ENCODE measurements around the gene FOXD4. TPM values are rescaled to one million over a fixed set of nuclear protein-coding genes. Genes with fewer than 3 reads are reported as not detected.
"Not testable (repeated sequence)": the region's sequence is repeated elsewhere in the genome, so short reads cannot be mapped to it uniquely, and the experiment has no call there.

The FOXD4 gene
- total RNA-seq (under 1 TPM; 0.64 to 0.71 TPM), polyA plus RNA-seq (ENCODE audit: insufficient read length in 6 of 6) (under 1 TPM; 0.13 to 0.84 (median 0.39) TPM)
- long read RNA-seq, donor 1, partial matches to known transcripts = 0 of 1 reads
- long read RNA-seq, donor 1, other reads (novel, unspliced or antisense) = 0 of 1 reads
- long read RNA-seq, donor 2, partial matches to known transcripts = 0 of 1 reads
- long read RNA-seq, donor 2, other reads (novel, unspliced or antisense) = 0 of 1 reads
- long read RNA-seq, donor 3 = 0 reads
- long read RNA-seq, donor 4 = 0 reads
- long read RNA-seq, donor 5, partial matches to known transcripts = 0 of 2 reads
- long read RNA-seq, donor 5, other reads (novel, unspliced or antisense) = 0 of 2 reads
- long read RNA-seq, donor 6 = 0 reads
- long read RNA-seq, donor 7 = 0 reads
- long read RNA-seq, donor 8 = 0 reads
- long read RNA-seq, donor 9 = 0 reads
- long read RNA-seq, donor 10 = 0 reads
- long read RNA-seq, donor 11 = 0 reads
- long read RNA-seq, donor 12, partial matches to known transcripts = 0 of 1 reads
- long read RNA-seq, donor 12, other reads (novel, unspliced or antisense) = 0 of 1 reads

DNA sequence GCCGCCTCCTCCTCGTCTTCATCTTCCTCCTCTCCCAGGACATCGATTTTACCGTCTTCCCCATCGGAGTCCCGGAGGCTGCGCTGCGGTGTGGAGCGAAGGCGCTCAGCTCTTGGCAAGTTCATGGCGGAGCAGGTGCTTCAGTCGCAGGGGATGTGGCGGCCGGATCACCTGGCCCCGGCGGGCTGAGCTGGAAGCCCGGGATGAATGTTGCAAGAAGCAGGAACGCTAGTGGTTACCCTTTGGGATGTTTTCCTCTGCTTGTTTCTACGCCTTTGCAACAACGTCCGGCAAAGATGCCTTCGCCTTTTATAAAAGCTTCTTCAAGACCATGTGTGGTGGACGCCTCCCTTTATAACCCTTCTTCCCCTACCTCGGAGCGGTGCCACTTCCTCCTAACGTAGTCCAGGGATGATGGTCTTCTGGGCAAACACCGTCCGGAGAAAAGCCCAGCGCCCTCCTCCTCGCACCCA, at the start of gene FOXD4:
Gene FOXD4 (minus strand): TSS at position 423 of the 473 bp plus-strand sequence. CDS start 298 bp downstream, at position 125.
- DNase-seq; H3K4me3 ChIP-seq; H3K36me3 ChIP-seq; H3K27ac ChIP-seq; H3K9me3 ChIP-seq; ATAC-seq; intact Hi-C loops (cut with DNase I): not testable (repeated sequence)
- H3K4me1 ChIP-seq = peaks cover 11 to 20% of the 10 kb centered on the region in 2 donors
- peaks cover 42 to 56% of the 10 kb centered on the region in 2 donors for H3K27me3 ChIP-seq

DNA sequence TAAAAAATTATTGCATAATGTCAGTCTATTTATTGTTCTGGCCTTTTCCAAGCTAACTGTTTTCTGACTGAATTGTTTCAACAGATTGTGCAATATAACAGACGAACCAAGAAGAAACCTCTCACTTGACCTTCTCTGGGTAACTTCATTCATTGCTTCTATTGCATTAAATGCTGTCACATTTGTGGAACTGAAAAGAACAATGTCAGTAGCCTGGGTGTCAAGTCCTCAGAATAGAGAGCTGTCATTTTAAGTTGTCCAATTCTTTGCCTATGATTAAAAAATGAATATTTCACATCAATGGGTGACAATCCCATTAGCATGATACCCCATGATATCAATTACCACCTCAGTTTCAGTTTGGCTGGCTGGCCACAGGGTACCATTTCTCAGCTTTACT, 41.7 kb upstream of the FOXD4 start:
- H3K4me3 ChIP-seq; H3K9me3 ChIP-seq; intact Hi-C loops (cut with DNase I); H3K36me3 ChIP-seq; ATAC-seq; DNase-seq; H3K27ac ChIP-seq; H3K27me3 ChIP-seq; H3K4me1 ChIP-seq: not testable (repeated sequence)

DNA sequence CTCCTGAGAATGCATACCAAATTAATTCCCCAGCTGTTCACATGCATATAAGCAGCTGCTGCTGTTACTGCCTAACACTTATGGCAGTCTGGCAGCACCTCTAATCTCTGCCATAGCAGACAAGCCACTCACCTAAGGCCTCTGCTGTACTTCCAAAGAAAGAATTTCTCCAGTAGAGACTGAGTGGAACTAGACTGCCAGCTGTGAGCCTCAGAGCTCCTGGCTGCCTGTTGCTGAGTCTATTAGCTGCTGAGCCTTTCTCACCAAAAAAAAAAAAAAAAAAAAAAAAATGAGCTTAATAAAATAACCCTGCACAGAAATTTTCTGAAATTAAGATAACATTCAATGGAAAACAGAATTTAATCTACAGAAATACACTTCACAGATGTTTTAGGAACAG, 33.0 kb upstream of the FOXD4 start:
- ATAC-seq; H3K36me3 ChIP-seq; H3K27ac ChIP-seq; intact Hi-C loops (cut with DNase I); DNase-seq; H3K9me3 ChIP-seq; H3K27me3 ChIP-seq; H3K4me1 ChIP-seq; H3K4me3 ChIP-seq: not testable (repeated sequence)

DNA sequence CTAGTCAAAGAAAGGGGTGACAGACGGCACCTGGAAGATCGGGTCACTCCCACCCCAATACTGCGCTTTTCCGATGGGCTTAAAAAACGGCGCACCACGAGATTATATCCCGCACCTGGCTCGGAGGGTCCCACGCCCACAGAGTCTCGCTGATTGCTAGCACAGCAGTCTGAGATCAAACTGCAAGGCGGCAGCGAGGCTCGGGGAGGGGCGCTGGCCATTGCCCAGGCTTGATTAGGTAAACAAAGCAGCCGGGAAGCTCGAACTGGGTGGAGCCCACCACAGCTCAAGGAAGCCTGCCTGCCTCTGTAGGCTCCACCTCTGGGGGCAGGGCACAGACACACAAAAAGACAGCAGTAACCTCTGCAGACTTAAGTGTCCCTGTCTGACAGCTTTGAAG, 21.7 kb upstream of the FOXD4 start:
- H3K27ac ChIP-seq; ATAC-seq; intact Hi-C loops (cut with DNase I); H3K27me3 ChIP-seq; H3K9me3 ChIP-seq; H3K36me3 ChIP-seq; H3K4me1 ChIP-seq; H3K4me3 ChIP-seq; DNase-seq: not testable (repeated sequence)

DNA sequence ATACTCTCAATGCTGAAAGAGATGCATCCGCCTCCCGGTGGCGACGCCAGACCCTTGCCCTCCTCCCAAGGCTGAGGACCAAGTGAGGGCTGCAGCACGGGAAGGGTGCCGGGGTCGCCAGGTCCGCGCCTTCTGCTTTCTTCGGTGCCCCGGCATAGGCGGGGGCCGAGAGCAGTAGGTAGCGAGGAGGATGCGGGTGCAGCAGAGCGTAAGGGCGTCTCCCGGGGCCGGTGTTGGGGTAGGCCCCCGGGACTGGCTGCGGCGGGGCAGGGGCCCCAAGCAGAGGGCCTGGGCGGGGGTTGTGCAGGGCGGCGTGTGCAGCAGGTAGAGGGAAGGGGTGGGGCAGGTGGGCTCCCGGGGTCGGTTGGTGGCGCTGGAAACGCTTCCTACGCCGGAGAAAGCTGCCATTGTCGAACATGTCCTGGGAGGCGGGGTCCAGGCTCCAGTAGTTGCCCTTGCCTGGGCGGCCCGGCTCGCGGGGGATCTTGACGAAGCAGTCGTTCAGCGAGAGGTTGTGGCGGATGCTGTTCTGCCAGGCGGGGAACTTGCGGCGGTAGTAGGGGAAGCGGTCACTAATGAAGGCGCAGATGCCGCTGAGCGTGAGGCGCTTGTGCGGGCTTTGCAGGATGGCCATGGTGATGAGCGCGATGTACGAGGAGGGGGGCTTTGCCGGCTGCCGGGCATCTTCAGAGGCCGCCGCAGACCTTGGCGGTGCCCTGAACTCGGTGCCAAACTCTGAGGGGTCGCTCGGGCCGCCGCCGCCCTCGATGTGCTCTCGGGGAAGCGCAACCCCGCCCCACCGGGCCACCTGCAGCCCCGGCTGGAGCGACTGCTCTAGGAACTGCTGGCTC, 848 bp downstream of the FOXD4 start:
- H3K36me3 ChIP-seq; DNase-seq; H3K9me3 ChIP-seq; intact Hi-C loops (cut with DNase I); H3K27ac ChIP-seq; H3K4me3 ChIP-seq; ATAC-seq: not testable (repeated sequence)
- peaks cover 49 to 62% of the 10 kb centered on the region in 2 donors for H3K27me3 ChIP-seq
- H3K4me1 ChIP-seq = peaks cover 11 to 20% of the 10 kb centered on the region in 2 donors

DNA sequence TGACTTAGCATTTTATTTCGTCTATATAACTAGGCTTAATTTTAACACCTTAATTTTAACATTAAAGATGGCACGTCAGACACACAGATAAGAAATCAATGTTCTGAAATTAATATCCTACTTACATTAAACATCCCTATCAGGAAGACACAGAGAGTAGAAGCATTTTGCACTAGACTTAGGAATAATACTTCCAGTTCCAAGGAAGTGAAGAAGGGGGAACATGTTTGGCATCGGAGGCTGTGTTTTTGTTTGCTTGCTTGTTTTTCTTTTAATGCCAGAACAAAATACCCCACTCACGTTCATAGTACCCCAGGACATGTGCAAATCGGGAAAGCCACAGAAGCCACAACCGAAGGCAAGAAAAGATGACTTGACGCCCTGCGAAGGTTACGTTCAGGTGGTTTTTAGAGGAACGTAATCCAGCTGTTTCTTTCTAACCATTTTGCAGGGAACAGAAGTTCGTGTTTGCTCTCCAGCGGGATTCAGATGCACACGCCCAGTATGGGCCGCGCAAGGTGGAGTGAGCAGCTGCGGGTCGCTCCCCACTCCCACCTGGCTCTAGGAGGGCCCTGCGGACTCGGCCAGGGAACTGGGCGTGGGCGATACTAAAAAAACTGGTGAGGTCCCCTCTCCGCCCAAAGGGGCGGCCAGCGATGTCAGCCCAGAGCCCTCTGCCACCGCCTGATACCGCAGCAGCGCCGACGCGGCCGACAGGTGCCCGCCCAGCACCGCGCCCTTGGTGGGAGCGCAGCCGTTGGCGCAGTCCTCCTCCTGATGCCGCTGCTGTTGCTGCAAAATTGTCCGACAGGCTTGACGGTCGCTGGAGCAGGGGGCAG, 1.8 kb downstream of the FOXD4 start:
- H3K9me3 ChIP-seq; DNase-seq; H3K36me3 ChIP-seq; H3K27ac ChIP-seq; H3K4me3 ChIP-seq; intact Hi-C loops (cut with DNase I); ATAC-seq: not testable (repeated sequence)
- Histone ChIP-seq H3K4me1 (peaks cover 11 to 20% of the 10 kb centered on the region in 2 donors), H3K27me3 (peaks cover 50 to 71% of the 10 kb centered on the region in 2 donors)

DNA sequence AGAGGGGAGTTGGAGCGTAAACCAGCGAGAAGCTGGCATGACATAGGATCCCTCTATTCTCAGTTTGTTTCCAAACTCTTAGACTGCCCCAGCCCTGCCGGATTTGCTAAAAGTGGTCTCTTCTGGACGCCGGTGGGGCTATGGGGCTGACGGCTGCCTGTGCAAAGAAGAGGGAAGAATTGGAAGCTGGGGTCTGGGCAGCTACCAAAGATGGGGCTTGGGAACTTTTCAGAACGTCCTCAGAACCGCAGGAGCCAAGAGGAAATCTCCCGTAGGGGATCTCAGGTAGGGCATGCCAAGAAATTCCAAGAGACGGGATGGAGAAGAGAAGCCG, 3.1 kb downstream of the FOXD4 start:
- ATAC-seq; intact Hi-C loops (cut with DNase I); H3K9me3 ChIP-seq; DNase-seq; H3K27ac ChIP-seq; H3K36me3 ChIP-seq: not testable (repeated sequence)
- H3K4me3 ChIP-seq = peak overlapping the region in 1 of 2 donors; percentile 43
- H3K27me3 ChIP-seq = peaks cover 51 to 81% of the 10 kb centered on the region in 2 donors
- H3K4me1 ChIP-seq = peaks cover 11 to 20% of the 10 kb centered on the region in 2 donors

DNA sequence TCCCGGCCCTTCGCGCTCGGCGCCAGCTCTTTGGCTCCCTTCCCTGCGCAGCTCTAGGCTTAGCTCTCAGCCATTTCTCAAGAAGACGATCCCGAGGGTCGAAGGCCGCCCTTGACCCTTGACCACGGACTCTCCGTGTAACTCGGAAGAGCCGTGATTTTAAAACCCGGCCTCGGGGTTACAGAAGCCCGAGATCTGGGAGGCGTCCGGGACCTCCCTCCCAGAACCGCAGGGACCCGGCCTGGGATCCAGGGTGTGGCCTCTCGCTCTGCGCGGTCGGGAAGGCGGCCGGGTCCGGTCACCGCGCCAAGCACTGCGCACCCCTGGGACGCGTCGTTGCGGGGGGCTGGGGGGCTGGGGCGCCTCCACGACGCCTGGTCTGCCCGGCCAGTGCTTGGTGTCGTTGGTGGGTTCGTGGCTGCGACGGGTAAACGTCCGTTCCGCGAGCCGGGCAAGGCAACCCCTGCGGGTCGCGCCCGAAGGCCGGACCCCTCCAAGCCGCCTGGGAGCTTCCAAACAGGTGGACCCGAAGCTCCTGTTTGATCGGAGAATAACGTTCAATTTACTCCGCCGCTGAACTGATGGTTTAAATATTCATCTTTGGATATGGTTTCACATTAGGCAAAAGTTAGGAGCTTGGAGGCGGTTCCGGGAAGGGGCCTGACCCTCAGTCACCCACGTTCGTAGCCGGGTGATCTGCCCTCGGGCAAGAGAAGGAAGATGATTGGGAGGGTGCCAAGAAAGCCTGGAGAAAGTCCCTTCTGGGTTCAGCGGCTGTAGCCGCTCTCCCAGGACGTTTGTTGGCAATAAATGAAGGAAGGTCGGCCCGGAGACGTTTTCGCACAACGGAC, 3.7 kb downstream of the FOXD4 start:
- intact Hi-C loops (cut with DNase I); H3K36me3 ChIP-seq; H3K9me3 ChIP-seq; H3K27ac ChIP-seq: not testable (repeated sequence)
- peak; percentile 67 for ATAC-seq
- Histone ChIP-seq H3K4me3 (peak overlapping the region; percentile 28 to 43), H3K27me3 (peaks cover 55 to 87% of the 10 kb centered on the region in 2 donors), H3K4me1 (peaks cover 11 to 20% of the 10 kb centered on the region in 2 donors)
- DNase-seq = peak in 1 of 4 donors; percentile 63

DNA sequence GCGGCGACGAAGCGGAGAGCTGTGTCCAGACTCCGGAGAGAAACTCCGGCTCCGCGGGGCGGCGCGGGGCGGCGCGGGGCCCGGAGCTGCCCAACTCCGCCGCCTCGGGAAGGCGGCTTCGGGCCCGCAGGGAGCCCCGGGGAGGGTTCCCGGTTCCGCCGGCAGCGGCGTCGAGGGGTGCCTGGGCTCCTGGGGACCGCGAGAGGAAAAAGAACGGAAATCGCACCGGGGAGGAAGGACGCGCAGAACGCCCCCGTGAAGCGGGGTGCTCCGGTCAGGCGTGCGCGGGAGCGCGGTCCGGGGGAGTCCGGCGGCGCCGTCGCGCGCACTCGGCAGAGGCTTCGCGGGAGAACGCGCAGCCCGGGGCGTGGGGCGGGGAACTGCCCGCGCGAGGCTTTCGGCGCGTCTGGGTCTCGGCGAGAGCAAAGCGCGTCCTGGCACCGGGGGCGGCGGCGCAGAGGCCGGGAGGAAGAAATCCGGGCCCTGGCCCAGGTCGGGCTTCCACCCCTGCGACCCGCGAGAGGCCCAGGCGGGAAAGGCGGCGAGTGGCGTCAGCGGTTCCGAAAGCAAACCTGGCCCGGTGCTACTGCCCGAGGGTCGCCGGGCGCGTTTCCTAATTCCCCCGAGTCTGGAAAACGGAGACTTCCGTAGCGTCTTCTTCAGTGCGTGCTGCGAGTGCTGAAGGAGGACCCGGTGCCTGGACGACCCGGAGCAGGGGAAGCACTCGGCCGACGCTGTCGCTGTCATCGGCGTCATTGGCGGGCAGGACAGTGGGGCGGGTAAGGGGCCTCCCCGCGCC, 4.5 kb downstream of the FOXD4 start:
- H3K4me1 ChIP-seq = peaks cover 11 to 20% of the 10 kb centered on the region in 2 donors
- H3K36me3 ChIP-seq; H3K27ac ChIP-seq; intact Hi-C loops (cut with DNase I); H3K9me3 ChIP-seq: not testable (repeated sequence)
- peak; percentile 75 for ATAC-seq
- peak in 2 of 4 donors; percentile 43 to 84 for DNase-seq
- H3K27me3 ChIP-seq = peaks cover 55 to 96% of the 10 kb centered on the region in 2 donors
- H3K4me3 ChIP-seq = peak overlapping the region; percentile 28 to 43

DNA sequence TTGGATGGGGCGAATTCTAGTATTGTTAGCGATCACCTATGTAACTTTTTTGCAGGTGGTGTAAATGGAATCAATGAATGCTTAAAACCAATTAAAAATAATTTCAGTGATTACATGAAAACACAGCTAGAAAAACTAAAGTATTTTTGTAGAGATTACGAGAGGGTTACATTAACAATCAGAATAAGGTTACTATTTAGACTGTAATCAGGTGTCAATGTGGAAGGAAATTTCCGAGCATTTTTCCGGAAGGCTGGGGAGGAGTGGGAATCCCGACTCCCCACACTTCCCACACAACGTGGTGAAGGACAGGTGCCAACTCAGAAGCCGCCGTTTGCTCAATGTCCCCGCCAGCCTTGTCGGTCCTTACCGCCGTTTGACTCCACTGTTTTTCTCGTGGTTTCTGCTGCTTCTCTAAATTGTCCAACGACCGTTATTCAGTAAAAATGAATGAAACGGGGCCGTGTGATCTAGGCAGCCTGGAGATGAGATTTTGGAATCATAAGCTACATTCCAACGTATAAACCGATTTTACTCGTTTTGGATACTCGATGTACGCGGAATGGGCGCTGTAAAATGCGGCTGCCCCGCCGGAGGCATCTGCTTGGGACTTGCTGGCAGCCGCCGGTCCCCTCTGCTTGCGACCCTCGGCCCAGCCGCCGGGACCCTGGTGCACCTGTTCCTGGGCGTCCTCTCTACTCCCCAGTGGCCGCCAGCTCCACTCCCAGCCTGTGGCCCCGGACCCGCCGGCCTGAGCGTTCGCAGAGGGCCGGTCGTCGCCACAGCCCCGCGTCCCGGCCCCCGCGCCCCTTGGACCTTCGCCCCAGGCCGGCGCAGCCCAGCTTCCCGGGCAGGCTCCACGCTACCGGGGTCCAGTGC, 5.4 kb downstream of the FOXD4 start:
- intact Hi-C loops (cut with DNase I); ATAC-seq; DNase-seq; H3K36me3 ChIP-seq; H3K27ac ChIP-seq; H3K9me3 ChIP-seq: not testable (repeated sequence)
- peaks cover 11 to 20% of the 10 kb centered on the region in 2 donors for H3K4me1 ChIP-seq
- peak overlapping the region in 1 of 2 donors; percentile 28 for H3K4me3 ChIP-seq
- H3K27me3 ChIP-seq = peaks cover 52 to 95% of the 10 kb centered on the region in 2 donors
